Breast epithelium (tissue), 3 donors: ENCODE measurements around the gene HAGHL.

Source experiments
- CTCF ChIP-seq, 3 donors: fragments of 450-650 bp; IDR thresholded peaks; one replicate each; pipeline ENCODE4 v1.5.1; 2016 to 2017; ENCODE audit warnings: antibody characterized with exemption in 3 of 3, mild to moderate bottlenecking in 3 of 3, moderate library complexity in 3 of 3
- POLR2A ChIP-seq: fragments of 450-650 bp; IDR thresholded peaks from one replicate; pipeline ENCODE4 v1.6.1; 2016; ENCODE audit warnings: antibody characterized with exemption, mild to moderate bottlenecking, moderate library complexity
- POLR2AphosphoS5 ChIP-seq, 3 donors: sonication (generic); formaldehyde crosslinking; IDR thresholded peaks; one replicate each; pipeline ENCODE4 v1.6.1; 2017; ENCODE audit warnings: antibody characterized with exemption in 3 of 3

- TF ChIP-seq POLR2A (no peak), CTCF (IDR thresholded peaks at IDR 0.05) (no peak), POLR2AphosphoS5 (IDR thresholded peaks at IDR 0.05) (no peak)
Measured at GRCh38 chr16:734981-735881, 8.3 kb downstream of the HAGHL start.
